Lower lobe of right lung (tissue), 2 donors: Measurements from ENCODE around the gene EPHA3. TPM values are rescaled to one million over a fixed set of nuclear protein-coding genes. Genes with fewer than 3 reads are reported as not detected.

Experiments used
- ATAC-seq, 2 donors: fragments of 200-7000 bp; cut with Tn5 transposase; one replicate each; pipeline ENCODE4 v1.9.1; 2020 to 2022; ENCODE audit warnings: mild to moderate bottlenecking in 2 of 2, moderate library complexity in 2 of 2
- DNase-seq: peaks from one replicate; pipeline ENCODE4 v3.0.0-alpha.2; 2020
- H3K27ac ChIP-seq: fragments of 200-600 bp; one replicate; pipeline ENCODE4 v1.8.0; 2022
- H3K27me3 ChIP-seq: fragments of 200-600 bp; one replicate; pipeline ENCODE4 v1.8.0; 2022; ENCODE audit warnings: low read depth
- H3K36me3 ChIP-seq: fragments of 200-600 bp; one replicate; pipeline ENCODE4 v1.8.0; 2022; ENCODE audit warnings: mild to moderate bottlenecking
- H3K4me1 ChIP-seq: fragments of 200-600 bp; one replicate; pipeline ENCODE4 v1.8.0; 2022
- H3K4me3 ChIP-seq: fragments of 200-600 bp; one replicate; pipeline ENCODE4 v1.8.0; 2022; ENCODE audit warnings: mild to moderate bottlenecking
- H3K9me3 ChIP-seq: fragments of 200-600 bp; one replicate; pipeline ENCODE4 v1.8.0; 2022
- CTCF ChIP-seq: fragments of 200-600 bp; IDR thresholded peaks from one replicate; pipeline ENCODE4 v1.8.0; 2022; ENCODE audit warnings: antibody characterized with exemption, mild to moderate bottlenecking
- intact Hi-C: fragments of 100-400 bp; cut with DNase I; formaldehyde crosslinking; loops from one replicate; pipeline ENCODE4 v1.11.0; 2022
- total RNA-seq: library from RNA; stranded (reverse); fragmentation: NEBNext Ultra II Directional; extraction: Animal tissue kit (Norgen Biotek cat#: 25700); gene quantifications from one replicate; pipeline ENCODE4 v1.2.1, GENCODE V29; 2021
- donor health status: DM: no; HTN: yes; CAD: no; lungs with severe emphysema.

Gene EPHA3
- total RNA-seq, 1 donor from 2014 or later, result 1.4 TPM

GRCh38 chr3:89227218-89227617 is 119.8 kb downstream of the EPHA3 start:
- DNase-seq, result no peak
- ATAC-seq, result no peak
- Histone ChIP-seq H3K27ac (no peak overlapping the region), H3K9me3 (no peaks in the 10 kb centered on the region), H3K36me3 (no peaks in the 10 kb centered on the region), H3K27me3 (no peaks in the 10 kb centered on the region), H3K4me1 (no peaks in the 10 kb centered on the region), H3K4me3 (no peak overlapping the region)
- intact Hi-C loops, result no loop called here
- no peak for TF ChIP-seq CTCF

GRCh38 chr3:89227634-89228033 is 120.2 kb downstream of the EPHA3 start:
- intact Hi-C loops, result no loop called here
- H3K9me3 ChIP-seq, result no peaks in the 10 kb centered on the region
- TF ChIP-seq CTCF, result no peak
- H3K36me3 ChIP-seq, result no peaks in the 10 kb centered on the region
- no peak overlapping the region for H3K27ac ChIP-seq
- H3K27me3 ChIP-seq, result no peaks in the 10 kb centered on the region
- DNase-seq, result no peak
- no peaks in the 10 kb centered on the region for H3K4me1 ChIP-seq
- no peak overlapping the region for H3K4me3 ChIP-seq
- ATAC-seq, result no peak

GRCh38 chr3:89232155-89232554 is 124.7 kb downstream of the EPHA3 start:
- Histone ChIP-seq H3K4me1 (no peaks in the 10 kb centered on the region), H3K4me3 (no peak overlapping the region), H3K9me3 (no peaks in the 10 kb centered on the region), H3K27ac (no peak overlapping the region), H3K27me3 (no peaks in the 10 kb centered on the region), H3K36me3 (no peaks in the 10 kb centered on the region)
- ATAC-seq (no peak), DNase-seq (no peak)
- TF ChIP-seq CTCF, result no peak
- intact Hi-C loops, result no loop called here

- DNase-seq (no peak), ATAC-seq (no peak)
- Histone ChIP-seq H3K27ac (no peak overlapping the region), H3K36me3 (no peaks in the 10 kb centered on the region), H3K4me3 (no peak overlapping the region), H3K27me3 (no peaks in the 10 kb centered on the region), H3K4me1 (no peaks in the 10 kb centered on the region), H3K9me3 (no peaks in the 10 kb centered on the region)
- TF ChIP-seq CTCF, result no peak
- intact Hi-C loops, result no loop called here
These were observed 127.2 kb downstream of the EPHA3 start for GRCh38 chr3:89234620-89235019.

- no peak overlapping the region for H3K27ac ChIP-seq
- DNase-seq (no peak), ATAC-seq (no peak)
- H3K36me3 ChIP-seq, result no peaks in the 10 kb centered on the region
- TF ChIP-seq CTCF, result no peak
- no peaks in the 10 kb centered on the region for H3K9me3 ChIP-seq
- H3K27me3 ChIP-seq, result no peaks in the 10 kb centered on the region
- intact Hi-C loops, result no loop called here
- no peak overlapping the region for H3K4me3 ChIP-seq
- H3K4me1 ChIP-seq, result no peaks in the 10 kb centered on the region
These were observed 131.4 kb downstream of the EPHA3 start for GRCh38 chr3:89238846-89239245.

GRCh38 chr3:89239774-89240173 is 132.4 kb downstream of the EPHA3 start:
- intact Hi-C loops, result no loop called here
- Histone ChIP-seq H3K4me1 (no peaks in the 10 kb centered on the region), H3K27ac (no peak overlapping the region), H3K9me3 (no peaks in the 10 kb centered on the region), H3K27me3 (no peaks in the 10 kb centered on the region), H3K36me3 (no peaks in the 10 kb centered on the region), H3K4me3 (no peak overlapping the region)
- TF ChIP-seq CTCF, result no peak
- ATAC-seq (no peak), DNase-seq (no peak)
